Peyer's patch (tissue), 4 donors: ENCODE results near the gene PPM1L.

Experiments used
- CTCF ChIP-seq, 6 experiments: fragments of 450-650 bp in 4 of 6; fragments of 200-600 bp in 2 of 6; sonication (generic) in 1 of 6; IDR thresholded peaks; one replicate each; pipeline ENCODE4 v1.5.1; 2017 to 2019; ENCODE audit warnings: antibody characterized with exemption in 6 of 6, mild to moderate bottlenecking in 3 of 6, moderate library complexity in 1 of 6
- POLR2A ChIP-seq, 2 donors: fragments of 450-650 bp; IDR thresholded peaks; one replicate each; pipeline ENCODE4 v1.5.1; 2017; ENCODE audit warnings: antibody characterized with exemption in 2 of 2, mild to moderate bottlenecking in 2 of 2, moderate library complexity in 2 of 2

GRCh38 chr3:160771811-160772459 lies 15.9 kb downstream of the PPM1L start:
- TF ChIP-seq CTCF (IDR thresholded peaks at IDR 0.05) (no peak), POLR2A (IDR thresholded peaks at IDR 0.05) (no peak)
